ENCODE results near the gene UXS1.
A peak's percentile ranks its signal among the peaks of the same experiment; 100 is the strongest.

Gene UXS1

DNA sequence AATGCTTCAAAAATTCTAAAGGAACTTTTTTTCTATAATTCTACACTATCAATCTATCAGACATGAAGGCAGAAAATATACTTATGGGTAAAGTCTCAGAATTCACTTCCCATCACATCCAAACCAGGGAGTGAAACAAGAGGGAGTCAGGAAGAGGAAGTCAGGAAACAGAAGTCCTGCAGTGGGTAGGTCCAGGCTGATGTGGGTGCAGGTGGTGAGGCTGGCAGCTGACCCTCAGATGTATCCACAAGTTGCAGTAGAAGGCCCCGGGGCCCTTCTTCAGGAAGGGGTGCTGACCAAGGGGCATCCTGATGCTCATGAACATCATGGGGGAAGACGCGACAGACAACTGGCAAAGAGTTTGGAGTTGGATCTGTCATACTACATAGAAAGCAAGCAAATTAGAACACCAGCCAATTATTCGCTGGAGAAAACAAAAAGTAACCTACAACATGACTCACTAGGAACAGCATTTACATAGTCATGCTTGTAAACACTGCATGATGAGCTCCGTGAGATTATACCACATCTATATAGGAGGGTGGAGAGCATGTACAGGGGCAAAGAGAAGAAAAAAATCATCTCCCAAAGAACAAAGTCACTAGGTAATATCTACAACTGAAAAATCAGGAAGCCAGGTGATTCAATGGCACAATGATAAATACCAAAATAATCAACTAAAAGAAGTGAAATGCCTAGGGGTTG, 4.2 kb downstream of the UXS1 start:
- no peak for DNase-seq (ENCODE audit: insufficient read length, low spot score)
- no peak for FAIRE-seq

DNA sequence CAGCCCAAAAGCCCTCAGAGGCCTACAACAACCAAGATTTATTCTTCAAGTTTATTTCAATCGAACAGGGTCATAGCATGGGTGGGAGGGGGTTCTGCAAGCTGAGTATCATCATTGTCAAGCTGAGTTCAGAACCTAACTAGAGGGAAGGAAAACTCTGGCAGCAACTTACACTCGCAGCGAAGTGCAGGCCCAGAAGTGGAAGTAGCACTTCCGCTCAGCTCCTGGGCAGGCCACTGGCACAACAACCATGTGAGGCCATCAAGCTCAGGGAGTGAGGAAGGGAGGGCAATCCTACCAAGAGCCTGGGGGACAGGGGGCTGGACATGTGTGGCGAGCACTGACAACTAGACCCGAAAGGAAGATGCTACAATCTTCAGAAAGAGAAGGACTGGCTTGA, 4.8 kb downstream of the UXS1 start:
- DNase-seq (ENCODE audit: insufficient read length, low spot score) (no peak), FAIRE-seq (no peak)

DNA sequence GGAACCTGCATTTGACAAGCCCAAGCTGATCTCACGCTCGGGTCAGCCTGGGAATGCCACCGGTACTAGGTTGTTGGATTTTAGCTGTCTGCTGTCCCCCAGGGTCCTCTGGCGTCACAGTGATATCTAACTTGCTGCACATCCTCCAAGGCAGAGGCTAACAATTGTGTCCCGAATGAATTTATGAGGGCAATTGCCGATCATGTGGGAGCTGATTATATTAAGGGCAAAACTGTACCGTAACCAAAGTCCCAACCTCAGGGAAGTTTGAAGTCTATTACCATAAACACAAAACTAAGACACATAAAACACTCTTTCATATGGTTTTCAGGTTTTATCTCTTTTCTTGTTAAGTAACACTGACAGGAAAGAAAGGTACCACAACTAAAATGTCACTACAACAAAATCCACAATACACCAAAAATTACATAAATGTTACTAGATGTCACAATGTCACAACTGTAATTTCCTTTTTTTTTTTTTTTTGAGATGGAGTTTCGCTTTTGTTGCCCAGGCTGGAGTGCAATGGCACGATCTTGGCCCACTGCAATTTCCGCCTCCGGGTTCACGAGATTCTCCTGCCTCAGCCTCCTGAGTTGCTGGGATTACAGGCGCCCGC, 6.7 kb downstream of the UXS1 start:
- no peak for FAIRE-seq

GRCh38 chr2:106185475-106186184, 8.5 kb downstream of the UXS1 start:
- DNase-seq (ENCODE audit: insufficient read length, low spot score) (no peak), FAIRE-seq (no peak)

More for the DNA sequence above, 6.7 kb downstream of the UXS1 start:
- DNase-seq (ENCODE audit: insufficient read length, low spot score): no peak

DNA sequence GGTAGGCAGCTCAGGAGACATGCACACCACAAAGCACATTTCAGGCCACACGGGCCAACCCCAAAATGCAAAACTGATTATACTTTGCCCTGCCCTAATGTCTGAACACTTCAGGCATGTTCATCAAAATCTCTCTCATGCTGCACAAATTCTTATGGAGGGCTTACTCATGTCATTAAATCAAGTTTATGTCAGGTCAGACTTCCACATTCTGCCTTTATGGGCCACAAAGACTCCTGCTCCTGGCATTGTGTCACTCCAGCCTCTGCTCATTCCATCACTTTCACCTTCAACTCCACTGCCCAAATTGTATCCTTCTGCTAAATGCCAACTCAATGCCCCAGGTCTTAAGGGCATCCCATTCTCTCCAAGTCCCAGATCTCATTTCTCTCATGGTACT, 9.2 kb downstream of the UXS1 start:
- no peak for FAIRE-seq
- no peak for DNase-seq (ENCODE audit: insufficient read length, low spot score)

DNA sequence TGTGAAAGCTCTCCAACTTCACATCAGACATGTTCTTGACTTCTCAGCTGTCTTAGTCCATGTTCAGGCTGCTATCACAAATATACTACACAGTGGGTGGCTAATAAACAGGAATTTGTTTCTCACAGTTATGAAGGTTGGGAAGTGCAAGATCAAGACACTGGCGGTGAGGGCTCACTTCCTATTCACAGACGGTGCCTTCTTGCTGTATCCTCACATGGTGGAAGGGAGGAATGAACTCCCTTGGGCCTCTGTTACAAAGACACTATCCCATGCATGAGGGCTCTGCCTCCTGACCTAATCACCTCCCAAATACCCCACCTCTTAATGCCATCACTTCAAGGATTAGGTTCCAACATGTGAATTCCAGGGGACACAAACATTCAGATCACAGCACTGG, 9.7 kb downstream of the UXS1 start:
- DNase-seq (ENCODE audit: insufficient read length, low spot score) (no peak), FAIRE-seq (no peak)

DNA sequence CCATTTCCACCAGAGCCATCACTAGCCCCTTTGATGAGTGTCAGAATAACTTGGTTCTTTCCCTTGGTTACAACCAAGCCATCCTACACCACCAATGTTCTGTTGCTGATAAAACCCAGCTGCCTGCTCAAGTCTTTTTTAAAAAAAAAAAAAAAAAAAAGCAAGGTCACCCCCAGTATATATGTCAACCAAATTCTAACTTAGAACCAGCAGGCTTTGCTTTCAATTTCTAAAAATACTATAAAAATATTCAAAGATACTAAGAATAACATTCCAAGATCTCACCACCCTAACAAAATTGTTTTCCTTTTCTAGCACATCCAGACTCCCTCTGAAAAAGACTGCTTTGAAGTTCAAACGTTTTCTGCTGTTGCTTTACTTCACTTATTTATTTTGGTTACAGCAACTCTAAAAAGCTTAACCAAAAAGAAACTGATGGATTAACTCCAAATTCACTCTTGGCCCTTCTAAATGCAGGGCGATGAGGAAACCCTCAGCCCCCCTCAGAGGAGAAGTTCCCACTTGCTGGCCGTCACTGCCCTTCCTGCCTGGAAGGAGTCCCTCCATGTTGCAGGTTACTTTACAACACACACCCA, 10.9 kb downstream of the UXS1 start:
- DNase-seq (ENCODE audit: insufficient read length, low spot score) (no peak), FAIRE-seq (no peak)

DNA sequence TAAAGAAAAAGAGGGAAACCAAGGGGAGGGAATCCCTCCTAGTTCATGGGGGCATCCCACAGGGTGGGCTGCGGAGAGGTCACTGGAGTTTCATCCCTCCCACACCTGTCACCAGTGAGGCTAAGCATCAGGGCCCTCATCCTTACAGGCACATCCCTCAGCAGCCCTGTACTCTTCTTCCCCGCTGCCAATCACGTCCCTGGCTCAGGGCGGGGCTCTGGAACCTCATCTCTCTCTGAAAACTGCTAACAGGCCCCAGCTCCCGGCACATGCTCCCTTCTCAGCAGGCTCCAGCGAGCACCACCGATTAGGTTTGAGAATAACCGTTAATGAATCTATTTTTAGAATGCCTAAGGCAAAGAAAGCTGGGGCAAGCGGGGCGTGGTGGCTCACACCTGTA, 13.0 kb downstream of the UXS1 start:
- DNase-seq (ENCODE audit: insufficient read length, low spot score) (no peak), FAIRE-seq (no peak)

DNA sequence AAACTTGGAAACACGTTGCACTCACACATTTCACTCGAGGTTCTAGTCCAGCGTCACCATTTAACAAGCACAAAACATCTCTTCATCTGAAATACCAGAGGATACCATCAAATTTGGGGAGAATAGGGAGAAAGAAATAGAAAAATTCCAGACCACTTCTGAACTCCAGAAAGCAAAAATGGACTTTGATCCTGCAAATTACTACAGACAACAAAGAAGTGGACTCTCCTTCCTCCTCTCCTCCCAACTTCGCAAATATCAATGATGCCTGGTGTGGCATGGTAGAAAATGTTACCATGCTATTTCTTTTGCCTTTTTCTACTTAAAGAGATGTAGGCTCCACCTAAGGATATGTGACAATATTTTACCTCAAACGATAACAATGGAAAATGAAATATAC, 13.5 kb downstream of the UXS1 start:
- FAIRE-seq (no peak), DNase-seq (ENCODE audit: insufficient read length, low spot score) (no peak)

DNA sequence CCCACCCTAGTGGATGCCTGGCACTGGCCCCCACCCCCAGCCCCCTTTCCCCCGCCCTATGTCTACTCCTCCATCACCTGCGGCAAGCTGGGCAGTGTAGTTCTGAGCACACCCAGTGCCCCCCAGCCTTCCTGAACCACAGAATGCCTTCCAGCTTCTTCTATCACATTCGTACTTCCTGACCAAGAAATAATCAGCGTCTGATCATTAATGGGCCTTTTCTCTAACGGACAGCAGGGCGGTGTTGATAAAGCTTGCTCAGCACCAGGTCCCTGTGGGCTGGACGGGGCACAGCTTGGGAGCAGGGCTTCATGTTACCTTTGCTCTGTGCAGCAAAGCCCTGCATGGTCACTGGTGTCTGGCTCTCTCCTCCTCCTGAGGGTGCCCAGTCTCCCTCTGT, 15.4 kb downstream of the UXS1 start:
- FAIRE-seq (no peak), DNase-seq (ENCODE audit: insufficient read length, low spot score) (no peak)

GRCh38 chr2:106177581-106177980, 16.5 kb downstream of the UXS1 start:
- DNase-seq (ENCODE audit: insufficient read length, low spot score) (no peak), FAIRE-seq (no peak)

GRCh38 chr2:106176446-106177099, 17.5 kb downstream of the UXS1 start:
- DNase-seq (ENCODE audit: insufficient read length, low spot score) (no peak), FAIRE-seq (no peak)

- no peak for DNase-seq (ENCODE audit: insufficient read length, low spot score)
- FAIRE-seq: no peak
Observed at GRCh38 chr2:106175086-106175850, 18.8 kb downstream of the UXS1 start.

DNA sequence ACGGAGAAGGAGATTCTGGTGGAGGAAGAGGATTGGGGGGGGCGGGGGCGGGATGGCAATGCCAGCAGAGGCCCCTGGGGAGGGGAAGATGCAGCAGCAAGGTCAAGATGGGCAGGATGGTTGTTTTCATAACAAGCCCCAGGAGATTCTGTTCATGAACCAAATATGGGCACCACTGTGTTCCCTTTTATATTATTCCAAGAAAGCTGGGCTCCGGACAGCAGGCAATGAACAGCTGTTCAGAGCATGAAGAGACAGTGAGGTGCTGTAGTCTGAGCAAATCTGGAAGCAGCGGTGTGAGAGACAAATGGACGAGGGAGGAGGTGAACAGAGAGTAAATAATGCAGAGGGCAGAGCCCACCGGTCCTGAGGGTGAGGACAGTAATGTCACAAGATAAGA, 20.0 kb downstream of the UXS1 start:
- DNase-seq (ENCODE audit: insufficient read length, low spot score) (no peak), FAIRE-seq (no peak)

DNA sequence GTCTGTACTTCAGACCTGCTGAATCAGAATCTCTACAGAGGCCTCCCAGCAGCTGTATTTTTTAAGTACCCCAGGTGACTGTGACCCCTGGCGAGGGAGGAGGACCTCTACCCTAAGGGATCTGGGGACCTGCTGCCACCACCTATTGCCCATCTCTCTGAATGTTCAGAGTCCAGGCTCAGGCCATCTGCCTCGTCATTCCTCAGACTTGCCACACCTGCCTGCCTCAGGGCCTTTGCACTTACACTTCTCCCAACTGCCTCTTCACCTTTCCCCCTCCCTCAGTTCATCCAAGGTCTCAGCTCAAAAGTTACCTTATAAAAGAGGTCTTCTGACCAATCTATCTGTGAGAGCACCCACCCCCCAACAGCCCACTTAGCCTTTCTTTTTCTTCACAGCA, 21.5 kb downstream of the UXS1 start:
- FAIRE-seq: no peak
- DNase-seq (ENCODE audit: insufficient read length, low spot score): no peak

DNA sequence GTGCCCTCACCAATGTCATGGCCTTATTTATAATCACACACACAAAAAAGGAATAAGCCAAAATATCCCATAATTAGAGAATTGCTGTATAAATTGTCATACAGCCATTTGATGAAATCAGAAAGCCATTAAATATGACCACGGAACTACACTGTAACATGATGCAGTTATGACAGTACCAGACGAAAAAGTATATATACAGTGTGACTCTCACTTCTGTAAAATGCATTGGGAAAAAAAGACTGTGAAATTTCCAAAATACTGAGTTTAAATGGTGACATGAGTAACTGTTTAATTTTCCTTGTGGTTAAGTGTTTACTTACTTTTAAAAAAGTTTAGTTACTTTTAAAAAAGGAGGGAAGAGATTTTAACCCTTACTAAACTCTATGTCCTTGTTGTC, 25.4 kb downstream of the UXS1 start:
- DNase-seq (ENCODE audit: insufficient read length, low spot score) (no peak), FAIRE-seq (no peak)

DNA sequence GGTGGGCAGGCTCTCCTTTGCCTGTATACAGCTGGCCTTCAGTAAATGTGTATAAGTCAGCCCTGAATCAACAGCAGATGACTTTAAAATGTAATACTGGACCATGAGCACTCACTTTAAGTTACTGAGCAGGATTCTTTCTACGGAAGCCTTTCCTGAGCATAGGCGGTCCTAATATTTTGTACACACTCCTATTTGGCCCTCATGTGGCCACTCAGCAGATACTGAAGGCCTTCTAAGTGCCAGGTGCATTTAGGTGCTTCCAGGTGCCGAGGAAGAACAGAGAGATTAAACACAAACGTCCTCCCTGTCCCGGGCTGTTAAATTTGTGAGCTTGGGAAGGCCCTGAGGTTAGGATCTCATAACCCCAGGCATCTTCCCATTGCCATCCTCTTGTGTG, 27.0 kb downstream of the UXS1 start:
- FAIRE-seq (no peak), DNase-seq (ENCODE audit: insufficient read length, low spot score) (no peak)

DNA sequence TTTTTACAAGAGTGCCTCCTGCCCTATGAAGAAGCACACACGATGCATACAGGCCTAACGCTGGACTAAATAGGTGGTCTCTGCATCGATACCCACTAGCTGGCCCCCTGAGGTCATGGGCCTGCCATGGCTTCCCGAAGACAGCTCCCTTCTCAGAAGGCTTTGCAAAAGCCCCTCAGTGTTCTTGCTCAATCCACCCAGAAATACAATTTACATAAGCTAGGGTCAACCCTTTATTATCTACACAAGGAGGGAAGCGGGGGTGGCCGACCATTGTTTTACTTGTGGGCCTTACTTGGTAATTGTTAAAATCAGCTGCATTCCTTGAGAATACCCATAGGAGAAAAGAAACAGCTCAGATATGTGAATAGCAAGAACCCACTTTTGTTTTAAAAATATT, 28.5 kb downstream of the UXS1 start:
- DNase-seq (ENCODE audit: insufficient read length, low spot score) (no peak), FAIRE-seq (no peak)

- no peak for DNase-seq (ENCODE audit: insufficient read length, low spot score)
- no peak for FAIRE-seq
Observed at GRCh38 chr2:106165029-106165428, 29.1 kb downstream of the UXS1 start.

- DNase-seq (ENCODE audit: insufficient read length, low spot score): no peak
- peak; percentile 28 for FAIRE-seq
Observed at GRCh38 chr2:106163948-106164545, 30.1 kb downstream of the UXS1 start.
